Measurements from ENCODE around the gene APOL4.

DNA sequence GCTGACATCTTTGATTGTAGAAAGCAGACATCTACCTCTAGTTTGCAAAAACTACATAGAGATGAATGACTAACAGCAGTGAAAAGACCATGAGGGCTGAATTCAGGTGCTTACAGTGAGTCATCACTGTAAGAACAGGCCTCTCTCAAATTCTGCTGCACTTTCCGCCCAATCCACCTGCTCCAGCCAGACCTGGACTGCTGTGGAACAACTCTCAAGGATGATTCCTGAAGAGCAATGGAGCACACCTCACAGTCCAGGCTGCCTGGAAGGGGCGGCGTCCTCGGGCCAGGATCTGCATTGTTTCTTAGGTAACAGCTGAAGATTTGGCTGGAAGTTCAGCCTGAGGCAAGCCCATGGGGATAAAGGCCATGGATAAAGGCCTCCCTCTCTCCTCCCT, 22.6 kb upstream of the APOL4 start:
- TF ChIP-seq EZH2 (IDR thresholded peaks at IDR 0.05; ENCODE audit: borderline replicate concordance, low read depth, low read length, severe bottlenecking): no peak
- TF ChIP-seq, protein P1, sequence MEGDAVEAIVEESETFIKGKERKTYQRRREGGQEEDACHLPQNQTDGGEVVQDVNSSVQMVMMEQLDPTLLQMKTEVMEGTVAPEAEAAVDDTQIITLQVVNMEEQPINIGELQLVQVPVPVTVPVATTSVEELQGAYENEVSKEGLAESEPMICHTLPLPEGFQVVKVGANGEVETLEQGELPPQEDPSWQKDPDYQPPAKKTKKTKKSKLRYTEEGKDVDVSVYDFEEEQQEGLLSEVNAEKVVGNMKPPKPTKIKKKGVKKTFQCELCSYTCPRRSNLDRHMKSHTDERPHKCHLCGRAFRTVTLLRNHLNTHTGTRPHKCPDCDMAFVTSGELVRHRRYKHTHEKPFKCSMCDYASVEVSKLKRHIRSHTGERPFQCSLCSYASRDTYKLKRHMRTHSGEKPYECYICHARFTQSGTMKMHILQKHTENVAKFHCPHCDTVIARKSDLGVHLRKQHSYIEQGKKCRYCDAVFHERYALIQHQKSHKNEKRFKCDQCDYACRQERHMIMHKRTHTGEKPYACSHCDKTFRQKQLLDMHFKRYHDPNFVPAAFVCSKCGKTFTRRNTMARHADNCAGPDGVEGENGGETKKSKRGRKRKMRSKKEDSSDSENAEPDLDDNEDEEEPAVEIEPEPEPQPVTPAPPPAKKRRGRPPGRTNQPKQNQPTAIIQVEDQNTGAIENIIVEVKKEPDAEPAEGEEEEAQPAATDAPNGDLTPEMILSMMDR (IDR thresholded peaks at IDR 0.05; ENCODE audit: borderline replicate concordance, extremely low read depth, low read length, poor library complexity, severe bottlenecking): no peak

Data from DND-41 (cell line).